Astrocyte of the spinal cord (primary cell): ENCODE measurements around the gene ABCD4.
A peak's percentile ranks its signal among the peaks of the same experiment; 100 is the strongest.

Source experiments
- DNase-seq: peaks from one replicate; pipeline ENCODE4 v3.0.0; 2011; ENCODE audit warnings: low read depth, low spot score
- H3K4me3 ChIP-seq: 2 replicates; pipeline ENCODE4 v1.5.1; 2011; ENCODE audit warnings: low read depth, mild to moderate bottlenecking, low read length, moderate library complexity
- CTCF ChIP-seq: IDR thresholded peaks from 2 replicates; pipeline ENCODE4 v1.5.1; 2012; ENCODE audit warnings: low read depth, mild to moderate bottlenecking, low read length, inconsistent platforms
- in situ Hi-C: cut with HindIII; loops from 2 replicates; pipeline ENCODE4 v1.10.0; 2017; ENCODE audit warnings: low sequenced_read_pairs

The ABCD4 gene

GRCh38 chr14:74293606-74294005 lies 9.1 kb downstream of the ABCD4 start:
- no peak for TF ChIP-seq CTCF
- H3K4me3 ChIP-seq: no peak overlapping the region
- in situ Hi-C loops: no loop called here
- DNase-seq: no peak

DNA sequence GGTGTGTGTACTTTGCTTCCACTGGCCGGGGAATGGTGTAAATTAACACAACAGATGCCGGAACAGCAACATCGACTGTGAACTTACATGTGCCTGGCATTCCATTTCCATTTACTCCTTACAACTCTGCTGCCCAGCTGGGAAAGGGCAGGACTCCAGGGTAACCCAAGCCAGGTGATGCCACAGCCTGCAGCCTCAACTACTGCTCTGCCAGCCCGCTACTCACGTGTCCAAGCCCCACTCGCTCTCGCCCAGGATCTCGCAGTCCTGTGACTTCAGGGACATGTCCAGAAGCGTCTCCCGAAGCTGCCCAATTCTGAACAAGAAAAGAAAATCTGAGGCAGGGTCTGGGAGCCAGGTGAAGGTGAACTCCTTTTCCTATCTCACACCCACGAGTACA lies 10.7 kb downstream of the ABCD4 start:
- no peak for DNase-seq
- H3K4me3 ChIP-seq: no peak overlapping the region
- in situ Hi-C loops: no loop called here
- TF ChIP-seq CTCF: no peak

DNA sequence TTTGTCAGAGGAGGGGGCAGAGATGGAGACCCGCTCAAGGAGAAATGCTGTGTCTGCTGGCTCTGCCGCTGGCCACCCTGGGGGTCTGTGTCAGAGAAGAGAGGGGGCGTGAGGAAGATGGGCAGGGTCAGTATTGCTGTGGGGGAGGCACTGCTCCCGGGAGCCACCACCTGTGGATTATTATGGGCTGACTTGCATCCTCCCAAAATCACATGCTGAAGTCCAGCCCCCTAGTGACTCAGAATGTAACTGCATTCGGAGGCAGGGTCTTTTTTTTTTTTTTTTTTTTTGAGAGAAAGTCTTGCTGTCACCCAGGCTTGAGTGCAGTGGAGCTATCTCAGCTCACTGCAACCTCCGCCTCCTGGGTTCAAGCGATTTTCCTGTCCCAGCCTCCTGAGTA lies 12.3 kb downstream of the ABCD4 start:
- TF ChIP-seq CTCF: peak; percentile 44
- in situ Hi-C loops: no loop called here
- peak; percentile 10 for DNase-seq
- H3K4me3 ChIP-seq: no peak overlapping the region

- TF ChIP-seq CTCF: no peak
- H3K4me3 ChIP-seq: no peak overlapping the region
- in situ Hi-C loops: no loop called here
- no peak for DNase-seq
Observed at GRCh38 chr14:74289801-74290200, 12.9 kb downstream of the ABCD4 start.

- in situ Hi-C loops: no loop called here
- TF ChIP-seq CTCF: no peak
- no peak for DNase-seq
- H3K4me3 ChIP-seq: no peak overlapping the region
Observed at GRCh38 chr14:74286736-74287135, 16.0 kb downstream of the ABCD4 start.

GRCh38 chr14:74281069-74281468 lies 21.7 kb downstream of the ABCD4 start:
- DNase-seq: no peak
- in situ Hi-C loops: no loop called here
- TF ChIP-seq CTCF: no peak
- no peak overlapping the region for H3K4me3 ChIP-seq

GRCh38 chr14:74278080-74278479 lies 24.7 kb downstream of the ABCD4 start:
- TF ChIP-seq CTCF: no peak
- no peak overlapping the region for H3K4me3 ChIP-seq

More at GRCh38 chr14:74278080-74278479, 24.7 kb downstream of the ABCD4 start:
- no peak for DNase-seq
- in situ Hi-C loops: no loop called here
